Calu3 (cell line): Measurements from ENCODE around the gene LYRM1. TPM values are rescaled to one million over a fixed set of nuclear protein-coding genes. Genes with fewer than 3 reads are reported as not detected.

Experiments used
- BruUV-seq: library from RNA; stranded (reverse); fragments of 400-500 nt; replicated peaks from 2 replicates; lab custom pipeline; 2021; lab: Mats Ljungman, UMichigan
- CTCF ChIA-PET: fragments of 300-600 bp; sonication (Branson Sonifier 250); formaldehyde crosslinking; loops from one replicate; lab custom pipeline; 2022; ENCODE audit warnings: antibody characterized with exemption; lab: Charles Lee
- DNase-seq: peaks from one replicate; pipeline ENCODE4 v3.0.0; 2022
- H3K27ac Mint-ChIP-seq: one replicate; pipeline ENCODE4 v1.8.0; 2022; ENCODE audit warnings: mixed read lengths; ENCODE audit not compliant: unreplicated experiment
- H3K27me3 Mint-ChIP-seq: one replicate; pipeline ENCODE4 v1.8.0; 2022; ENCODE audit warnings: mixed read lengths; ENCODE audit not compliant: unreplicated experiment
- H3K36me3 Mint-ChIP-seq: one replicate; pipeline ENCODE4 v1.8.0; 2022; ENCODE audit warnings: mild to moderate bottlenecking, moderate library complexity, mixed read lengths; ENCODE audit not compliant: insufficient read depth, unreplicated experiment
- H3K4me1 Mint-ChIP-seq: one replicate; pipeline ENCODE4 v1.8.0; 2022; ENCODE audit warnings: mild to moderate bottlenecking, low read depth, mixed read lengths; ENCODE audit not compliant: unreplicated experiment
- H3K4me3 Mint-ChIP-seq: one replicate; pipeline ENCODE4 v1.8.0; 2022; ENCODE audit warnings: mild to moderate bottlenecking, low read depth, moderate library complexity, mixed read lengths; ENCODE audit not compliant: unreplicated experiment
- H3K9me3 Mint-ChIP-seq: one replicate; pipeline ENCODE4 v1.8.0; 2022; ENCODE audit warnings: low read depth, mixed read lengths; ENCODE audit not compliant: unreplicated experiment
- intact Hi-C: fragments of 100-400 bp; cut with micrococcal nuclease; formaldehyde crosslinking; loops from one replicate; pipeline ENCODE4 v1.10.0; 2022; ENCODE audit not compliant: unreplicated experiment
- total RNA-seq: library from RNA; stranded (reverse); gene quantifications from 2 replicates; pipeline ENCODE4 v1.2.3, GENCODE V29; 2022
- TF ChIP-seq, protein P1 (sequence below): fragments of 200-600 bp; IDR thresholded peaks from one replicate; pipeline ENCODE4 v1.8.0; 2022; ENCODE audit warnings: antibody characterized with exemption; ENCODE audit not compliant: unreplicated experiment

The LYRM1 gene
- total RNA-seq, 1 experiment from 2014 or later: 36.5 TPM

DNA sequence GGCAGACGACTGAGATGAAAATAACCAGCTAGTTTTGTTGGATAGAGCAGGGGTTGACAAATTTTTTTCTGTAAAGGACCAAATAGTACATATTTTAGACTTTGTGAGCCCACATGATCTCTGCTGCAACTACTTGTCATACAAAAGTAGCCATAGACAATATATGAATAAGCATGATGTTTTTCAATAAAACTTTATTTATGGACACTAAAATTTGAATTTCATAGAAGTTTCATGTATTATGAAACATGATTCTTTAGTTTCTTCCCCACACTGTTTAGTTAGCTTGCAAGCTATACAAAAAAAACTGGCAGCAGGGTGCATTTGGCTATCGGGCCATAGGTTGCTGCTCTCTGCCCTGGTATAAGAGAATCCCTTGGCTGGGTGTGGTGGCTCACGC, 56.6 kb downstream of the LYRM1 start:
- Mint-ChIP-seq H3K9me3 (no peaks in the 10 kb centered on the region), H3K4me1 (no peaks in the 10 kb centered on the region), H3K4me3 (no peak overlapping the region), H3K36me3 (no peaks in the 10 kb centered on the region), H3K27ac (no peak overlapping the region), H3K27me3 (no peaks in the 10 kb centered on the region)
- intact Hi-C loops: loop anchor here (5.0 kb wide), 1 partner anchor 105 kb away; no protein-coding TSS in a partner anchor
- no TSS peak for BruUV-seq
- no peak for DNase-seq
- CTCF ChIA-PET: no interaction called here
- TF ChIP-seq, protein P1, sequence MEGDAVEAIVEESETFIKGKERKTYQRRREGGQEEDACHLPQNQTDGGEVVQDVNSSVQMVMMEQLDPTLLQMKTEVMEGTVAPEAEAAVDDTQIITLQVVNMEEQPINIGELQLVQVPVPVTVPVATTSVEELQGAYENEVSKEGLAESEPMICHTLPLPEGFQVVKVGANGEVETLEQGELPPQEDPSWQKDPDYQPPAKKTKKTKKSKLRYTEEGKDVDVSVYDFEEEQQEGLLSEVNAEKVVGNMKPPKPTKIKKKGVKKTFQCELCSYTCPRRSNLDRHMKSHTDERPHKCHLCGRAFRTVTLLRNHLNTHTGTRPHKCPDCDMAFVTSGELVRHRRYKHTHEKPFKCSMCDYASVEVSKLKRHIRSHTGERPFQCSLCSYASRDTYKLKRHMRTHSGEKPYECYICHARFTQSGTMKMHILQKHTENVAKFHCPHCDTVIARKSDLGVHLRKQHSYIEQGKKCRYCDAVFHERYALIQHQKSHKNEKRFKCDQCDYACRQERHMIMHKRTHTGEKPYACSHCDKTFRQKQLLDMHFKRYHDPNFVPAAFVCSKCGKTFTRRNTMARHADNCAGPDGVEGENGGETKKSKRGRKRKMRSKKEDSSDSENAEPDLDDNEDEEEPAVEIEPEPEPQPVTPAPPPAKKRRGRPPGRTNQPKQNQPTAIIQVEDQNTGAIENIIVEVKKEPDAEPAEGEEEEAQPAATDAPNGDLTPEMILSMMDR: no peak

GRCh38 chr16:20960899-20961298, 60.3 kb downstream of the LYRM1 start:
- H3K27ac Mint-ChIP-seq: no peak overlapping the region
- peaks cover 13% of the 10 kb centered on the region for H3K27me3 Mint-ChIP-seq
- TF ChIP-seq, protein P1: no peak
- CTCF ChIA-PET: no interaction called here
- intact Hi-C loops: no loop called here
- peaks cover 3% of the 10 kb centered on the region for H3K9me3 Mint-ChIP-seq
- no peak overlapping the region for H3K4me3 Mint-ChIP-seq
- H3K4me1 Mint-ChIP-seq: no peaks in the 10 kb centered on the region
- BruUV-seq: no TSS peak
- DNase-seq: no peak
- no peaks in the 10 kb centered on the region for H3K36me3 Mint-ChIP-seq

DNA sequence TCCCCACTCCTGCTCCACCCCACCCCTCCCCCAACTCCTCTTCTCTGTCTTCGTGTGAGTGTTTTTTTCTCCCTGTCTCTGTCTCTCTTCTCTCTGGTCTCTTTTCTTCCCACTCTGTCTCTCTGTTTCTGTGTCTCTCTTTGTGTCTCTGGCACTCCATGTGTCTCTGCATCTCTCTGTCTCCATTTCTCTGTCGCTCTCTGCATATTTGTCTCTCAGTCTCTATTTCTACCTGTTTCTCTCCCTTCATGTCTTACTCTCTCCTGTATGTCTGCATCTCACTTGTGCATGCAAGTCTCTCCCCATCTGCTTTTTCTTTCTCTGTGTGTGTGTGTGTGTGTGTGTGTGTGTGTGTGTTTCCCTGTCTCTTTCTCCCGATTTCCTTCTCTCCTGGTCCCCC, 68.2 kb downstream of the LYRM1 start:
- TF ChIP-seq, protein P1: no peak
- no TSS peak for BruUV-seq
- Mint-ChIP-seq H3K4me3 (no peak overlapping the region), H3K36me3 (no peaks in the 10 kb centered on the region), H3K27me3 (peaks cover 29% of the 10 kb centered on the region), H3K27ac (no peak overlapping the region), H3K9me3 (peaks cover 3% of the 10 kb centered on the region), H3K4me1 (peaks cover 14% of the 10 kb centered on the region)
- CTCF ChIA-PET: no interaction called here
- DNase-seq: no peak
- intact Hi-C loops: no loop called here

DNA sequence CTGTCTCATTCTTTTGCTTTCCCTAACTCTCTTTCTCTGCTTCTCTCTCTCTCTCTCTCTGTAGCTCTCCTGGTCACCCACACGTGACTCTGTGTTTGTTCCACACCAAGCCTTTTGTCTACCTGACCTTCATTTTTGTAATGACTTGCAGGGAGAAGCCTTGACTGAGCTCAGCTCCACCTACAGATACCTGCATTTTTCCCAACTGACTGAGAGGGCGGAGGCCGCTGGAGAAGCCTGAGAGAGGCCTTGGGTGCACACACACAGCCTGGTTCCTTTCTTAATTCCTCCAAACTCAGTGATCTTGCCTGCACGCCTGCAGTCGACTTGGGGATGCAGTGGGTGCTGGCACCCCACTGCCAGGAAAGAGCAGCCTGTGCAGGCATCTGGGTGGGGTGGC, 68.8 kb downstream of the LYRM1 start:
- no peak for DNase-seq
- H3K36me3 Mint-ChIP-seq: no peaks in the 10 kb centered on the region
- H3K4me3 Mint-ChIP-seq: no peak overlapping the region
- no peak overlapping the region for H3K27ac Mint-ChIP-seq
- CTCF ChIA-PET: no interaction called here
- H3K27me3 Mint-ChIP-seq: peaks cover 24% of the 10 kb centered on the region
- TF ChIP-seq, protein P1: no peak
- peaks cover 3% of the 10 kb centered on the region for H3K9me3 Mint-ChIP-seq
- peaks cover 14% of the 10 kb centered on the region for H3K4me1 Mint-ChIP-seq
- BruUV-seq: no TSS peak
- intact Hi-C loops: no loop called here
